Lower leg skin (tissue), 3 donors: Measurements from ENCODE around the gene RAB12.

Experiments
- CTCF ChIP-seq, 3 donors: fragments of 450-650 bp; IDR thresholded peaks; one replicate each; pipeline ENCODE4 v1.5.1; 2016; ENCODE audit warnings: antibody characterized with exemption in 3 of 3, mild to moderate bottlenecking in 3 of 3, moderate library complexity in 2 of 3
- POLR2A ChIP-seq, 2 donors: fragments of 450-650 bp; IDR thresholded peaks; one replicate each; pipeline ENCODE4 v1.6.1; 2016 to 2017; ENCODE audit warnings: antibody characterized with exemption in 2 of 2, mild to moderate bottlenecking in 1 of 2, moderate library complexity in 1 of 2

GRCh38 chr18:8617907-8618306 is 8.7 kb downstream of the RAB12 start:
- TF ChIP-seq CTCF (IDR thresholded peaks at IDR 0.05) (no peak), POLR2A (IDR thresholded peaks at IDR 0.05) (no peak)
